HL-60 (cell line): ENCODE results near the gene ADAM22.
A peak's percentile ranks its signal among the peaks of the same experiment; 100 is the strongest.

ENCODE experiments used
- DNase-seq, 2 experiments: peaks; one replicate each; pipeline ENCODE4 v3.0.0-alpha.2; 2010 to 2020; ENCODE audit warnings: low read depth in 1 of 2, low spot score in 1 of 2
- H3K27ac ChIP-seq: fragments of 250-450 bp; sonication (Bioruptor Pico); replicated peaks from 2 replicates; pipeline ENCODE4 v1.5.1; 2020; ENCODE audit warnings: mild to moderate bottlenecking, moderate library complexity
- H3K27me3 ChIP-seq: fragments of 250-450 bp; sonication (Bioruptor Pico); 2 replicates; pipeline ENCODE4 v1.5.1; 2021; ENCODE audit warnings: mild to moderate bottlenecking, moderate library complexity; ENCODE audit not compliant: insufficient read depth, poor library complexity, severe bottlenecking
- H3K4me3 ChIP-seq: replicated peaks from 2 replicates; pipeline ENCODE4 v1.5.1; 2011; ENCODE audit warnings: mild to moderate bottlenecking, control low read depth, low read length; ENCODE audit not compliant: insufficient read depth
- GABPA ChIP-seq: IDR thresholded peaks from 2 replicates; pipeline ENCODE4 v1.6.1; 2012; ENCODE audit warnings: low read depth
- POLR2AphosphoS5 ChIP-seq: IDR thresholded peaks from 2 replicates; pipeline ENCODE4 v1.6.1; 2012; ENCODE audit warnings: low read depth
- SPI1 ChIP-seq: IDR thresholded peaks from 2 replicates; pipeline ENCODE4 v1.6.1; 2012; ENCODE audit warnings: low read depth, mild to moderate bottlenecking, borderline replicate concordance
- TF ChIP-seq, protein P1 (sequence below): IDR thresholded peaks from 2 replicates; pipeline ENCODE4 v1.6.1; 2012; ENCODE audit warnings: low read depth; ENCODE audit not compliant: insufficient replicate concordance
- TF ChIP-seq, protein P2 (sequence below): IDR thresholded peaks from one replicate; pipeline ENCODE4 v1.5.1; 2011; ENCODE audit warnings: low read length, control low read depth, inconsistent platforms; ENCODE audit not compliant: insufficient read depth

Gene ADAM22

DNA sequence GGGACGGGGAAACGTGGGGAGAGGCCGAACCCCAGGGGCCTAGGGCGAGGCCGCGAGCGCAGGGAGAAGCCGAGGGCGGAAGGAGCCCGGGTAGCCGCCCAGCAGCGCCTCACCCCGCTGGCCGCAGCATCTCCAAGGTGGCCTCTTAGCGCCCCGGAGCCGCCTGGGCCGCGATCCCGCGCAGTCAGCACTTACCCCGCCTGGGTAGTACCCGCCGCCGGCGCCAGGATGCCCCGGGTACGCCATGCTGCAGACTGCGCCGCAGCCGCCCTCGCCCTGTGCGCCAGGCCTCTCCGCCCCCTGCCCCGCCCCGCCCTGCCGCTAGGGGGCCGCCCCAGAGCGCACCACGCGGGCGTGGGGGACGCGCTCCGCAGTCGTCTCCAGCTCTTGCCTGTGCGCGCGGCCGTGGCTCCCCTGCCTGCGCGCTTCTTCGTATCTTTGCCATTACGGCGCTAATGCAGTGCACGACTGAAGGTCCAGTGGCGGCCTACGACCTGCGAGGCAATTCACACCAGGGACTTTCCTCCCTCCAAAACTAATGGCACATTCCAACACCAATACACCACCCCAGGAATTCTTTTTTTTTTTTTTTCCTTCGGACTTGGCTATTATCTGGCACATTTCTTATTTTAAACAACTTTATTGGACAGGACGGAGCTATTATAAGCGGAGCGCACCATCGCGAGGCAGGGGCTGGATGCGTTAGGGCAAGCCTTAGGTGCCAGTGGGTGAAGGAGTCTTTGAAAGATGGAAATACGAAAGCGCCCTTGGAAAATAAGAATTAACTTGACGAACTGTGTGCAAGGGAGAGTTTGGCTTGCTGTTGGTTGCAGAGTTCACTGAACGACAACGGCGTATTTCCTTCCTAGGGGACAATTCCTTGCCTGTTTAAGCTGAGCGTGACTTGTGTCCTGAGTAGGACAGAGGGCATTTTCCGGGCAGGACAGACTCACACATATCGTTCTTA is 286.0 kb downstream of the ADAM22 start, which contains the start of gene SRI:
SRI (minus strand) TSS at position 258 of the 967 bp plus-strand sequence; CDS start at position 246, 12 bp downstream.
- TF ChIP-seq, protein P1, sequence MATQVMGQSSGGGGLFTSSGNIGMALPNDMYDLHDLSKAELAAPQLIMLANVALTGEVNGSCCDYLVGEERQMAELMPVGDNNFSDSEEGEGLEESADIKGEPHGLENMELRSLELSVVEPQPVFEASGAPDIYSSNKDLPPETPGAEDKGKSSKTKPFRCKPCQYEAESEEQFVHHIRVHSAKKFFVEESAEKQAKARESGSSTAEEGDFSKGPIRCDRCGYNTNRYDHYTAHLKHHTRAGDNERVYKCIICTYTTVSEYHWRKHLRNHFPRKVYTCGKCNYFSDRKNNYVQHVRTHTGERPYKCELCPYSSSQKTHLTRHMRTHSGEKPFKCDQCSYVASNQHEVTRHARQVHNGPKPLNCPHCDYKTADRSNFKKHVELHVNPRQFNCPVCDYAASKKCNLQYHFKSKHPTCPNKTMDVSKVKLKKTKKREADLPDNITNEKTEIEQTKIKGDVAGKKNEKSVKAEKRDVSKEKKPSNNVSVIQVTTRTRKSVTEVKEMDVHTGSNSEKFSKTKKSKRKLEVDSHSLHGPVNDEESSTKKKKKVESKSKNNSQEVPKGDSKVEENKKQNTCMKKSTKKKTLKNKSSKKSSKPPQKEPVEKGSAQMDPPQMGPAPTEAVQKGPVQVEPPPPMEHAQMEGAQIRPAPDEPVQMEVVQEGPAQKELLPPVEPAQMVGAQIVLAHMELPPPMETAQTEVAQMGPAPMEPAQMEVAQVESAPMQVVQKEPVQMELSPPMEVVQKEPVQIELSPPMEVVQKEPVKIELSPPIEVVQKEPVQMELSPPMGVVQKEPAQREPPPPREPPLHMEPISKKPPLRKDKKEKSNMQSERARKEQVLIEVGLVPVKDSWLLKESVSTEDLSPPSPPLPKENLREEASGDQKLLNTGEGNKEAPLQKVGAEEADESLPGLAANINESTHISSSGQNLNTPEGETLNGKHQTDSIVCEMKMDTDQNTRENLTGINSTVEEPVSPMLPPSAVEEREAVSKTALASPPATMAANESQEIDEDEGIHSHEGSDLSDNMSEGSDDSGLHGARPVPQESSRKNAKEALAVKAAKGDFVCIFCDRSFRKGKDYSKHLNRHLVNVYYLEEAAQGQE, result peak; percentile 27
- TF ChIP-seq, protein P2, sequence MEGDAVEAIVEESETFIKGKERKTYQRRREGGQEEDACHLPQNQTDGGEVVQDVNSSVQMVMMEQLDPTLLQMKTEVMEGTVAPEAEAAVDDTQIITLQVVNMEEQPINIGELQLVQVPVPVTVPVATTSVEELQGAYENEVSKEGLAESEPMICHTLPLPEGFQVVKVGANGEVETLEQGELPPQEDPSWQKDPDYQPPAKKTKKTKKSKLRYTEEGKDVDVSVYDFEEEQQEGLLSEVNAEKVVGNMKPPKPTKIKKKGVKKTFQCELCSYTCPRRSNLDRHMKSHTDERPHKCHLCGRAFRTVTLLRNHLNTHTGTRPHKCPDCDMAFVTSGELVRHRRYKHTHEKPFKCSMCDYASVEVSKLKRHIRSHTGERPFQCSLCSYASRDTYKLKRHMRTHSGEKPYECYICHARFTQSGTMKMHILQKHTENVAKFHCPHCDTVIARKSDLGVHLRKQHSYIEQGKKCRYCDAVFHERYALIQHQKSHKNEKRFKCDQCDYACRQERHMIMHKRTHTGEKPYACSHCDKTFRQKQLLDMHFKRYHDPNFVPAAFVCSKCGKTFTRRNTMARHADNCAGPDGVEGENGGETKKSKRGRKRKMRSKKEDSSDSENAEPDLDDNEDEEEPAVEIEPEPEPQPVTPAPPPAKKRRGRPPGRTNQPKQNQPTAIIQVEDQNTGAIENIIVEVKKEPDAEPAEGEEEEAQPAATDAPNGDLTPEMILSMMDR, result peak; percentile 27
- TF ChIP-seq SPI1, result no peak
- TF ChIP-seq POLR2AphosphoS5, result peak; percentile 57; the same call in 1 of the 2 replicates
- 0 out of 2 replicates have a peak, but pooled peaks have one; percentile 8 for TF ChIP-seq GABPA
- peak within 1 kb of the TSS; percentile 86 for H3K27ac ChIP-seq
- peak; percentile 61 to 82 for DNase-seq
- H3K4me3 ChIP-seq, result peak within 1 kb of the TSS; percentile 93
- no peaks in the 10 kb centered on the region for H3K27me3 ChIP-seq

DNA sequence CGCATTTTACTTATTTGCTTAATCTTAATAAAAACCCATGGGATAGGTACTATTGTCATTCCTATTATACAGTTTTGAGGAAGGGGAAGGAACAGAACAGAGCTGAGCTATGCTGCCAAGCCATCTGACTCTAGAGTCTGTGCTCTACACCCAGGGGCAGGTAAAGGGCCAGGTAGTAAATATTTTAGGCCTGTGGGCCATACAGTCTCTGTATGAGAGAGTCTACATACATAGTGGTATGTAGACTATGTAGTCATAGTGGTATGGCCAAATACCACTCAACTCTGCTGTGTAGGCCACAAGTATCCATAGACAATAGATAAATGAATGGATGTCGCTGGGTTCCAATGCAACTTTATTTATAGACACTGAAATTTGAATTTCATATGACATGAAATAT is 289.2 kb downstream of the ADAM22 start:
- DNase-seq, result no peak
- TF ChIP-seq, protein P2, result no peak
- TF ChIP-seq SPI1, result no peak
- TF ChIP-seq POLR2AphosphoS5, result no peak
- no peak for TF ChIP-seq GABPA
- TF ChIP-seq, protein P1, result no peak
- no peak overlapping the region for H3K4me3 ChIP-seq
- H3K27ac ChIP-seq, result no peak overlapping the region
- H3K27me3 ChIP-seq, result no peaks in the 10 kb centered on the region

DNA sequence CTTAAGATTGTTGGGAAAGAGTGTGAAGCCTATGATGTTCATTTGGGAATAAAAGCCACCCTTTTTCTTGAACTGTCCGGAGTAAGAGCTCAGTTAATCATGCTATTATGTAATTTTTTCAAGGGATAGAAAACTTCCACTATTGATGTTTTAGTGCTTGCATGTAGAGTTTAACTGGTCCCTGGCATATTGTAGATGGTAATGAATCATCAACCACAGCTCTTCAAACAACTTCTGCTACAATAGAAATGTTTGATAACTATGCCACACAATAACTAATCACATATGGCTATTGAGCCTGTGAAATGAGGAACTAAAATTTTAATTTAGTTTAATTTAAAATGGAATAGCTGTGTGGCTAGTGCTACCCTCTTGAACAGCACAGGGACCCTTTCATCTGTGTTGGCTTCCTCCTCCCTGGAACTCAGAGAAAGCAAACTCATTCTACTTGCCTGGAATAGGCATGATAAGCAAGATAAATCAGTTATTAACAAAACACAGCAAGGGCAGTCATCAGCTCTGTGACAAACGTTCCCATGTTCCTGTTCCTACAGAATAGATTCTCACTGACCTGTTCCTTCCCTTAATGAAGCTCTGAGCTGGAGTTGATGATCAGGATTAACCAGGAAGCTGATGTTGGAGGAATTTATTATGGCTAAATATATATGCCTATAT is 290.7 kb downstream of the ADAM22 start:
- Histone ChIP-seq H3K27me3 (no peaks in the 10 kb centered on the region), H3K27ac (no peak overlapping the region), H3K4me3 (no peak overlapping the region)
- TF ChIP-seq SPI1, result no peak
- TF ChIP-seq, protein P2, result no peak
- TF ChIP-seq POLR2AphosphoS5, result no peak
- TF ChIP-seq GABPA, result no peak
- TF ChIP-seq, protein P1, result no peak
- peak in 1 of 2 experiments; percentile 55 for DNase-seq
